ENCODE results near the gene TGIF2LX.
"Not testable (repeated sequence)": the region's sequence is repeated elsewhere in the genome, so short reads cannot be mapped to it uniquely, and the experiment has no call there.

TGIF2LX gene

DNA sequence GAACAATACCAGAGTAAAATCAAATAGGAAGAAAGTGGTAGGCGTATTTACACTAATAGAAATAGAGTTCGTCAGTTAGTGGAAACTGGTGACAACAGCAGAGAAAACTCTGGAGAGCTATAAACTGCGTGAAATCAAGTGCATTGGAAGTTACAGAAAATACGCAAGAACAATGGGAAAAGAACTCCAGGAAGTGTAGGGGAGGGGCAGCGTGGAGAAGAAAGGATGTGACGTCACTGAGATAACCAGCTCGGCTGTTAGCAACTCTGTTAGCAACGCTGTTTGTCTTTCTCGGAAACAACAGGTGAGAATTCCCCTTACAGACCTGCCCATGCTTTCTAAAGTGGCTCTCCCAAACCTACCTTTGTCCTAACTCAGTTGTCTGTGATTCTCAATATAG is at the start of gene TGIF2LX:
TGIF2LX (plus strand) TSS at position 244 of the 400 bp plus-strand sequence. CDS start 178 bp downstream, outside the sequence.
- DNase-seq, result not testable (repeated sequence)

DNA sequence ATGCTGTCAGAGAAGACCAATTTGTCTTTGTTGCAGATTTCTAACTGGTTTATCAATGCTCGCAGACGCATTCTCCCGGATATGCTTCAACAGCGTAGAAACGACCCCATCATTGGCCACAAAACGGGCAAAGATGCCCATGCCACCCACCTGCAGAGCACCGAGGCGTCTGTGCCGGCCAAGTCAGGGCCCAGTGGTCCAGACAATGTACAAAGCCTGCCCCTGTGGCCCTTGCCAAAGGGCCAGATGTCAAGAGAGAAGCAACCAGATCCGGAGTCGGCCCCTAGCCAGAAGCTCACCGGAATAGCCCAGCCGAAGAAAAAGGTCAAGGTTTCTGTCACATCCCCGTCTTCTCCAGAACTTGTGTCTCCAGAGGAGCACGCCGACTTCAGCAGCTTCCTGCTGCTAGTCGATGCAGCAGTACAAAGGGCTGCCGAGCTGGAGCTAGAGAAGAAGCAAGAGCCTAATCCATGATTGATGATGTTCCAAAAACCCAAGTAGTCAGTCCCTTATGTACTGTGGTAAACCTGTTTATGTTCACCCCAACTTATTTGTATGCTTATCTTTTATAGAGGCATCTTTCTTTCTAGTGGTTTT is 728 bp downstream of the TGIF2LX start:
- DNase-seq, result not testable (repeated sequence)

DNA sequence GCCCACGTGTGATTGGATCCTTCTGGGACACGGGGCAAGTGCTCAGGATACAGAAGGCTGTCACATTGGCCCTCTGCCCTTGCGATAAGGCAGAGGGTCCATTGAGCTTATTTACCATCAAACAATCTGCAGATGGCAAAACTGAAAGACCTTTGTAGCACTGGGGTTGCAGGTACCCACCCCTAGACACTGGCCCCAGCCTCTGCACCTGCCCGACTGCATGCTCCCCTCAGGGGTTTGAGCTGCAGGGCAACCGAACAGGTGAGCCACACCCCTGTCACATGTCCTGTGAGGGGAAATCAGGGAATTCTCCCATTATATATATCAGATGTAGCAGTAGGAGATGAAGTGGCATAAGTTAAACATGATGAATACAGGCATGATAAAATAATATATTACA is 21.4 kb downstream of the TGIF2LX start:
- DNase-seq, result not testable (repeated sequence)

GRCh38 chrX:89965588-89965987 is 43.9 kb downstream of the TGIF2LX start:
- not testable (repeated sequence) for DNase-seq
